ENCODE data around the gene HYOU1.

HYOU1 gene

GRCh38 chr11:119081682-119082260 is 24.8 kb upstream of the HYOU1 start:
- Histone ChIP-seq H3K4me1 (ENCODE audit: low read depth, poor library complexity, severe bottlenecking) (peaks cover 10% of the 10 kb centered on the region), H3K9ac (no peak overlapping the region), H2AFZ (ENCODE audit: low read depth) (no peak overlapping the region), H3K4me3 (IDR thresholded peaks at IDR 0.05; ENCODE audit: insufficient read depth, low read depth, low read length) (no peak overlapping the region), H3K36me3 (ENCODE audit: insufficient read depth) (no peaks in the 10 kb centered on the region; the same call in 1 of the 2 replicates), H4K20me1 (ENCODE audit: insufficient read depth) (no peaks in the 10 kb centered on the region), H3K4me2 (no peak overlapping the region), H3K79me2 (ENCODE audit: insufficient read depth, low read depth) (peaks cover 9% of the 10 kb centered on the region; the same call in 1 of the 2 replicates), H3K27me3 (ENCODE audit: insufficient read depth, low read depth) (no peaks in the 10 kb centered on the region), H3K27ac (no peak overlapping the region)
- no peak for TF ChIP-seq CTCF (conservative IDR thresholded peaks at IDR 0.05; ENCODE audit: low read depth, low read length)

- no peaks in the 10 kb centered on the region for H3K79me2 ChIP-seq (ENCODE audit: insufficient read depth, low read depth)
- H3K4me3 ChIP-seq (IDR thresholded peaks at IDR 0.05; ENCODE audit: insufficient read depth, low read depth, low read length) = no peak overlapping the region
- H3K27ac ChIP-seq = no peak overlapping the region
- H3K9ac ChIP-seq = no peak overlapping the region
- no peaks in the 10 kb centered on the region for H4K20me1 ChIP-seq (ENCODE audit: insufficient read depth)
- H2AFZ ChIP-seq (ENCODE audit: low read depth) = no peak overlapping the region
- H3K4me2 ChIP-seq = no peak overlapping the region
- no peaks in the 10 kb centered on the region for H3K4me1 ChIP-seq (ENCODE audit: low read depth, poor library complexity, severe bottlenecking)
- TF ChIP-seq CTCF (conservative IDR thresholded peaks at IDR 0.05; ENCODE audit: low read depth, low read length) = no peak
- no peaks in the 10 kb centered on the region; the same call in 1 of the 2 replicates for H3K36me3 ChIP-seq (ENCODE audit: insufficient read depth)
- H3K27me3 ChIP-seq (ENCODE audit: insufficient read depth, low read depth) = no peaks in the 10 kb centered on the region
Measured at GRCh38 chr11:119078675-119079420, 21.8 kb upstream of the HYOU1 start.

- Histone ChIP-seq H3K79me2 (ENCODE audit: insufficient read depth, low read depth) (no peaks in the 10 kb centered on the region), H3K4me1 (ENCODE audit: low read depth, poor library complexity, severe bottlenecking) (no peaks in the 10 kb centered on the region), H3K27ac (no peak overlapping the region), H4K20me1 (ENCODE audit: insufficient read depth) (no peaks in the 10 kb centered on the region), H3K27me3 (ENCODE audit: insufficient read depth, low read depth) (no peaks in the 10 kb centered on the region), H3K36me3 (ENCODE audit: insufficient read depth) (no peaks in the 10 kb centered on the region; the same call in 1 of the 2 replicates), H3K4me3 (IDR thresholded peaks at IDR 0.05; ENCODE audit: insufficient read depth, low read depth, low read length) (no peak overlapping the region), H3K4me2 (no peak overlapping the region), H2AFZ (ENCODE audit: low read depth) (no peak overlapping the region), H3K9ac (no peak overlapping the region)
- no peak for TF ChIP-seq CTCF (conservative IDR thresholded peaks at IDR 0.05; ENCODE audit: low read depth, low read length)
Measured at GRCh38 chr11:119077839-119078238, 20.8 kb upstream of the HYOU1 start.

GRCh38 chr11:119067371-119068222 is 10.6 kb upstream of the HYOU1 start, which contains the start of gene VPS11:
VPS11 (plus strand) TSS chr11:119067818; CDS start chr11:119067824, 6 bp downstream.
- no peaks in the 10 kb centered on the region for H3K36me3 ChIP-seq (ENCODE audit: insufficient read depth)
- H4K20me1 ChIP-seq (ENCODE audit: insufficient read depth) = no peaks in the 10 kb centered on the region
- H3K9ac ChIP-seq = peak within 1 kb of the TSS; percentile 64; the same call in 1 of the 2 replicates
- H3K4me3 ChIP-seq (IDR thresholded peaks at IDR 0.05; ENCODE audit: insufficient read depth, low read depth, low read length) = no peak within 1 kb of the TSS
- no peaks in the 10 kb centered on the region for H3K27me3 ChIP-seq (ENCODE audit: insufficient read depth, low read depth)
- peaks cover 5% of the 10 kb centered on the region; the same call in 1 of the 2 replicates for H3K79me2 ChIP-seq (ENCODE audit: insufficient read depth, low read depth)
- peak within 1 kb of the TSS; percentile 76 for H3K4me2 ChIP-seq
- peak within 1 kb of the TSS; percentile 37; the same call in 1 of the 2 replicates for H3K27ac ChIP-seq
- peak within 1 kb of the TSS; percentile 87 for H2AFZ ChIP-seq (ENCODE audit: low read depth)
- peaks cover 2% of the 10 kb centered on the region for H3K4me1 ChIP-seq (ENCODE audit: low read depth, poor library complexity, severe bottlenecking)
- TF ChIP-seq CTCF (conservative IDR thresholded peaks at IDR 0.05; ENCODE audit: low read depth, low read length) = no peak

All from KMS-11 (cell line).